K562 (cell line): Measurements from ENCODE around the gene CAPN7. TPM values are rescaled to one million over a fixed set of nuclear protein-coding genes. Genes with fewer than 3 reads are reported as not detected.

Experiments
- ATAC-seq: fragments of 200-7000 bp; cut with Tn5 transposase; 3 replicates; pipeline ENCODE4 v1.9.1; 2020; ENCODE audit warnings: moderate library complexity
- BruUV-seq: library from RNA; stranded (reverse); fragments of 400-500 nt; replicated peaks from 2 replicates; lab custom pipeline; 2021; lab: Mats Ljungman, UMichigan
- CTCF ChIA-PET: fragments of 300-600 bp; formaldehyde crosslinking; extraction: SDS; loops from one replicate; lab custom pipeline; 2021; ENCODE audit warnings: low intra/inter-chr PET ratio; lab: Yijun Ruan, JAX
- POLR2A ChIA-PET: fragments of 300-600, 350-650 bp; sonication (Branson Sonifier 250); formaldehyde crosslinking; extraction: SDS; loops from one replicate; lab custom pipeline; 2021; ENCODE audit warnings: antibody characterized with exemption, inconsistent platforms; lab: Yijun Ruan, JAX
- DNase-seq, 4 experiments: peaks; one replicate each; pipeline versions ENCODE4 v3.0.0 to v3.0.0-alpha.2; 2011 to 2018; ENCODE audit warnings: low spot score in 3 of 4, mixed read lengths in 3 of 4; ENCODE audit errors: extremely low read depth in 1 of 4
- FAIRE-seq: peaks from 2 replicates; lab custom pipeline; 2011; peaks lifted over from hg19 to GRCh38; lab: Jason Lieb, UNC
- H2AFZ ChIP-seq: 2 replicates; pipeline ENCODE4 v1.6.0; 2011; ENCODE audit warnings: low read depth, low read length, control low read depth, inconsistent platforms
- H3K27ac ChIP-seq: fragments of 200-600 bp; 3 replicates; pipeline ENCODE4 v1.8.0; 2011; ENCODE audit warnings: low read depth, mild to moderate bottlenecking, control low read depth, inconsistent platforms, low read length, moderate library complexity, mixed read lengths; ENCODE audit errors: extremely low read depth
- H3K27me3 ChIP-seq, 2 experiments: fragments of 300-600 bp in 1 of 2; 2 replicates in 1 of 2; 3 replicates in 1 of 2; pipeline versions ENCODE4 v1.6.0 to v1.8.0; 2011; ENCODE audit warnings: inconsistent platforms in 2 of 2, low read length in 2 of 2, mild to moderate bottlenecking in 1 of 2, mixed read lengths in 1 of 2, moderate library complexity in 1 of 2; ENCODE audit not compliant: control insufficient read depth in 2 of 2, insufficient read depth in 2 of 2
- H3K36me3 ChIP-seq: fragments of 300-600 bp; 3 replicates; pipeline ENCODE4 v1.8.0; 2011; ENCODE audit warnings: mild to moderate bottlenecking, low read length, inconsistent platforms; ENCODE audit not compliant: control insufficient read depth, insufficient read depth
- H3K4me1 ChIP-seq, 2 experiments: fragments of 200-600 bp in 1 of 2; replicated peaks in 1 of 2; 2 replicates in 1 of 2; 3 replicates in 1 of 2; pipeline versions ENCODE4 v1.5.1 to v1.8.0; 2011; ENCODE audit warnings: inconsistent platforms in 2 of 2, low read length in 2 of 2, mild to moderate bottlenecking in 1 of 2, mixed read lengths in 1 of 2, moderate library complexity in 1 of 2; ENCODE audit not compliant: control insufficient read depth in 2 of 2, insufficient read depth in 2 of 2
- H3K4me2 ChIP-seq: 2 replicates; pipeline ENCODE4 v1.6.1; 2011; ENCODE audit warnings: low read length, control low read depth, inconsistent platforms, mixed read lengths; ENCODE audit not compliant: insufficient read depth
- H3K4me3 ChIP-seq: fragments of 200-600 bp; sonication (generic), shearing (Covaris generic); 2 replicates; pipeline ENCODE4 v1.5.1; 2016; ENCODE audit warnings: control low read depth, inconsistent platforms
- H3K79me2 ChIP-seq: fragments of 200-600 bp; 3 replicates; pipeline ENCODE4 v1.8.0; 2011; ENCODE audit warnings: low read length, inconsistent platforms; ENCODE audit not compliant: control insufficient read depth, insufficient read depth
- H3K9ac ChIP-seq, 2 experiments: 2 replicates each; pipeline versions ENCODE4 v1.6.0 to v1.6.1; 2011; ENCODE audit warnings: low read depth in 2 of 2, low read length in 2 of 2, control low read depth in 1 of 2, inconsistent platforms in 1 of 2, mild to moderate bottlenecking in 1 of 2, mixed read lengths in 1 of 2; ENCODE audit not compliant: insufficient read depth in 1 of 2
- H3K9me1 ChIP-seq: one replicate; pipeline ENCODE4 v1.6.0; 2011; ENCODE audit warnings: inconsistent platforms, mild to moderate bottlenecking, low read length, moderate library complexity; ENCODE audit not compliant: control insufficient read depth, insufficient read depth
- H3K9me3 ChIP-seq: replicated peaks from 2 replicates; pipeline ENCODE4 v1.5.1; 2011; ENCODE audit warnings: low read depth, low read length, inconsistent platforms; ENCODE audit not compliant: control insufficient read depth, insufficient read depth
- H4K20me1 ChIP-seq: replicated peaks from 2 replicates; pipeline ENCODE4 v1.6.1; 2011; ENCODE audit warnings: low read length, inconsistent platforms, mixed read lengths; ENCODE audit not compliant: control insufficient read depth, insufficient read depth
- CHD1 ChIP-seq: fragments of 200-600 bp; sonication (generic); IDR thresholded peaks from one replicate; pipeline ENCODE4 v1.6.1; 2012; ENCODE audit warnings: mild to moderate bottlenecking, moderate library complexity, low read length, inconsistent platforms
- CREB1 ChIP-seq, 2 experiments: sonication (generic) in 1 of 2; formaldehyde crosslinking in 1 of 2; IDR thresholded peaks; 2 replicates each; pipeline versions ENCODE4 v1.6.1 to v1.8.0; 2012 to 2022; ENCODE audit warnings: inconsistent platforms in 1 of 2, mild to moderate bottlenecking in 1 of 2, missing genetic modification reagents in 1 of 2, moderate library complexity in 1 of 2
- SMAD3 ChIP-seq: fragments of 450-650 bp; formaldehyde crosslinking; conservative IDR thresholded peaks from 2 replicates; pipeline ENCODE4 v1.4.0; 2020; ENCODE audit warnings: mild to moderate bottlenecking
- U2AF2 ChIP-seq: fragments of 200-400 bp; formaldehyde crosslinking; optimal IDR thresholded peaks from 2 replicates; pipeline ENCODE3; 2017; ENCODE audit warnings: low read depth, mild to moderate bottlenecking, low read length
- in situ Hi-C: fragments of 300-500 bp; cut with MboI; formaldehyde crosslinking; loops from 4 replicates; pipeline ENCODE4 v1.15.0; 2018; ENCODE audit warnings: inconsistent platforms, mixed read lengths
- intact Hi-C: fragments of 100-400 bp; cut with micrococcal nuclease; formaldehyde crosslinking; loops from 2 replicates; pipeline ENCODE4 v1.14.2; 2022
- polyA plus RNA-seq, 8 experiments: library from polyadenylated mRNA; depleted of rRNA in 4 of 8; stranded (reverse) in 5 of 8; unstranded in 3 of 8; fragments of >200 nt; fragmentation: Nextera tagmentation in 2 of 8; fragmentation: Illumina TruSeq in 1 of 8; extraction: Ambion mirVana in 2 of 8; extraction: Trizol in 1 of 8; gene quantifications; 2 replicates each; pipeline versions ENCODE4 v1.2.1 to v1.2.3, GENCODE V29; 2011 to 2014; ENCODE audit warnings: inconsistent platforms in 1 of 8, missing spikeins in 1 of 8
- total RNA-seq, 7 experiments: library from RNA; depleted of rRNA in 6 of 7; stranded (reverse); fragments of >200 nt in 6 of 7; fragmentation: Illumina TruSeq in 2 of 7; extraction: Trizol in 2 of 7; gene quantifications; 2 replicates each; pipeline versions ENCODE4 v1.2.1 to v1.2.3, GENCODE V29; 2011 to 2021; ENCODE audit warnings: low replicate concordance in 1 of 7
- TF ChIP-seq, protein P1 (sequence below): sonication (generic); formaldehyde crosslinking; IDR thresholded peaks from 2 replicates; pipeline ENCODE4 v1.8.0; 2022; ENCODE audit warnings: missing genetic modification reagents, mild to moderate bottlenecking, borderline replicate concordance
- TF ChIP-seq, protein P2 (sequence below): fragments of 450-650 bp; formaldehyde crosslinking; IDR thresholded peaks from 2 replicates; pipeline ENCODE4 v1.4.0; 2020; ENCODE audit warnings: mild to moderate bottlenecking, mixed read lengths
- TF ChIP-seq, protein P3 (sequence below): IDR thresholded peaks from 2 replicates; pipeline ENCODE4 v1.6.1; 2016; ENCODE audit warnings: missing genetic modification characterization, missing compliant biosample characterization
- TF ChIP-seq, protein P4 (sequence below): sonication (generic); formaldehyde crosslinking; IDR thresholded peaks from 2 replicates; pipeline ENCODE4 v1.8.1; 2023; ENCODE audit warnings: missing genetic modification reagents, mild to moderate bottlenecking, borderline replicate concordance
- TF ChIP-seq, protein P5 (sequence below): sonication (generic); IDR thresholded peaks from 2 replicates; pipeline ENCODE4 v1.6.1; 2016

The CAPN7 gene
- total and polyA plus RNA-seq, 9 of the 15 experiments (the other 6 are each of a cell fraction or from before 2014, with no cell fraction given) = 6.5 to 42.7 (median 32.7) TPM

DNA sequence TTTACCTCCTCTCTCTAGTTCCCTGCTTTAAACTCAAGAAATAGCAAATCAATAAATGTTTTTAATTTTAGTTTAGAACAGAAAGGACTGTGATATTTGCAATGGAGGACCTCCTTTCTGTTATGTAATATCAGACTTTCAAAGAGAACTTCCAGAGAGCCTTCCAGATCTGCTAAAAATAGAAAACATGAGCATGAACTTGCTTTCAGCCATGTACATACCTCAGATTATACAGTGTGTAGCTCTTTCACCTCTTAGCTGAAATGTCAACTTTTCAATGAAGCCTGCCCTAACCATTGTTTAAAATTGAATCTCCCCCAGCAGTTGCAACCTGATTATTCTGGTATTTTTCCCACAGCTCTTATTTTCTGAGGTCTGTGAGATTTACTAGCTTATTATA lies 12.6 kb downstream of the CAPN7 start:
- intact Hi-C loops = no loop called here
- no TSS peak for BruUV-seq
- ChIA-PET CTCF (no interaction called here), POLR2A (interaction anchor here (0.5 to 5.9 kb wide), 5 partner anchors 9 to 52 kb away, joined by 3 to 41 read pairs (median 3); partner anchors contain the start of gene CAPN7)
- ATAC-seq (no peak), FAIRE-seq (no peak), DNase-seq (no peak)
- H3K9ac ChIP-seq = no peak overlapping the region
- no peak overlapping the region for H3K4me3 ChIP-seq
- no peaks in the 10 kb centered on the region; the same call in 1 of the 2 replicates for H4K20me1 ChIP-seq
- H3K27me3 ChIP-seq = no peaks in the 10 kb centered on the region
- no peak overlapping the region for H3K4me2 ChIP-seq
- H3K79me2 ChIP-seq = no peaks in the 10 kb centered on the region
- H3K36me3 ChIP-seq = peaks cover 92% of the 10 kb centered on the region
- H2AFZ ChIP-seq = no peak overlapping the region
- H3K9me3 ChIP-seq = no peaks in the 10 kb centered on the region
- H3K4me1 ChIP-seq = no peaks in the 10 kb centered on the region
- in situ Hi-C loops = loop anchor here (25.0 kb wide), 1 partner anchor 1319 kb away; no protein-coding TSS in a partner anchor
- no peak overlapping the region for H3K27ac ChIP-seq
- H3K9me1 ChIP-seq = no peaks in the 10 kb centered on the region
- no peak for TF ChIP-seq SMAD3 (CRISPR knock-in tag)
- TF ChIP-seq, protein P1, sequence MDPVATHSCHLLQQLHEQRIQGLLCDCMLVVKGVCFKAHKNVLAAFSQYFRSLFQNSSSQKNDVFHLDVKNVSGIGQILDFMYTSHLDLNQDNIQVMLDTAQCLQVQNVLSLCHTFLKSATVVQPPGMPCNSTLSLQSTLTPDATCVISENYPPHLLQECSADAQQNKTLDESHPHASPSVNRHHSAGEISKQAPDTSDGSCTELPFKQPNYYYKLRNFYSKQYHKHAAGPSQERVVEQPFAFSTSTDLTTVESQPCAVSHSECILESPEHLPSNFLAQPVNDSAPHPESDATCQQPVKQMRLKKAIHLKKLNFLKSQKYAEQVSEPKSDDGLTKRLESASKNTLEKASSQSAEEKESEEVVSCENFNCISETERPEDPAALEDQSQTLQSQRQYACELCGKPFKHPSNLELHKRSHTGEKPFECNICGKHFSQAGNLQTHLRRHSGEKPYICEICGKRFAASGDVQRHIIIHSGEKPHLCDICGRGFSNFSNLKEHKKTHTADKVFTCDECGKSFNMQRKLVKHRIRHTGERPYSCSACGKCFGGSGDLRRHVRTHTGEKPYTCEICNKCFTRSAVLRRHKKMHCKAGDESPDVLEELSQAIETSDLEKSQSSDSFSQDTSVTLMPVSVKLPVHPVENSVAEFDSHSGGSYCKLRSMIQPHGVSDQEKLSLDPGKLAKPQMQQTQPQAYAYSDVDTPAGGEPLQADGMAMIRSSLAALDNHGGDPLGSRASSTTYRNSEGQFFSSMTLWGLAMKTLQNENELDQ = no peak
- no peak for TF ChIP-seq CREB1 (IDR thresholded peaks at IDR 0.05)
- no peak for TF ChIP-seq CREB1 (CRISPR knock-in tag; IDR thresholded peaks at IDR 0.05)
- TF ChIP-seq, protein P2, sequence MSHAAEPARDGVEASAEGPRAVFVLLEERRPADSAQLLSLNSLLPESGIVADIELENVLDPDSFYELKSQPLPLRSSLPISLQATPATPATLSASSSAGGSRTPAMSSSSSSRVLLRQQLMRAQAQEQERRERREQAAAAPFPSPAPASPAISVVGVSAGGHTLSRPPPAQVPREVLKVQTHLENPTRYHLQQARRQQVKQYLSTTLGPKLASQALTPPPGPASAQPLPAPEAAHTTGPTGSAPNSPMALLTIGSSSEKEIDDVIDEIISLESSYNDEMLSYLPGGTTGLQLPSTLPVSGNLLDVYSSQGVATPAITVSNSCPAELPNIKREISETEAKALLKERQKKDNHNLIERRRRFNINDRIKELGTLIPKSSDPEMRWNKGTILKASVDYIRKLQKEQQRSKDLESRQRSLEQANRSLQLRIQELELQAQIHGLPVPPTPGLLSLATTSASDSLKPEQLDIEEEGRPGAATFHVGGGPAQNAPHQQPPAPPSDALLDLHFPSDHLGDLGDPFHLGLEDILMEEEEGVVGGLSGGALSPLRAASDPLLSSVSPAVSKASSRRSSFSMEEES (CRISPR knock-in tag) = no peak
- TF ChIP-seq U2AF2 = no peak
- TF ChIP-seq, protein P3, sequence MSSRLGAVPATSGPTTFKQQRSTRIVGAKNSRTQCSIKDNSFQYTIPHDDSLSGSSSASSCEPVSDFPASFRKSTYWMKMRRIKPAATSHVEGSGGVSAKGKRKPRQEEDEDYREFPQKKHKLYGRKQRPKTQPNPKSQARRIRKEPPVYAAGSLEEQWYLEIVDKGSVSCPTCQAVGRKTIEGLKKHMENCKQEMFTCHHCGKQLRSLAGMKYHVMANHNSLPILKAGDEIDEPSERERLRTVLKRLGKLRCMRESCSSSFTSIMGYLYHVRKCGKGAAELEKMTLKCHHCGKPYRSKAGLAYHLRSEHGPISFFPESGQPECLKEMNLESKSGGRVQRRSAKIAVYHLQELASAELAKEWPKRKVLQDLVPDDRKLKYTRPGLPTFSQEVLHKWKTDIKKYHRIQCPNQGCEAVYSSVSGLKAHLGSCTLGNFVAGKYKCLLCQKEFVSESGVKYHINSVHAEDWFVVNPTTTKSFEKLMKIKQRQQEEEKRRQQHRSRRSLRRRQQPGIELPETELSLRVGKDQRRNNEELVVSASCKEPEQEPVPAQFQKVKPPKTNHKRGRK (tag) = no peak
- no peak for TF ChIP-seq CHD1
- TF ChIP-seq, protein P4, sequence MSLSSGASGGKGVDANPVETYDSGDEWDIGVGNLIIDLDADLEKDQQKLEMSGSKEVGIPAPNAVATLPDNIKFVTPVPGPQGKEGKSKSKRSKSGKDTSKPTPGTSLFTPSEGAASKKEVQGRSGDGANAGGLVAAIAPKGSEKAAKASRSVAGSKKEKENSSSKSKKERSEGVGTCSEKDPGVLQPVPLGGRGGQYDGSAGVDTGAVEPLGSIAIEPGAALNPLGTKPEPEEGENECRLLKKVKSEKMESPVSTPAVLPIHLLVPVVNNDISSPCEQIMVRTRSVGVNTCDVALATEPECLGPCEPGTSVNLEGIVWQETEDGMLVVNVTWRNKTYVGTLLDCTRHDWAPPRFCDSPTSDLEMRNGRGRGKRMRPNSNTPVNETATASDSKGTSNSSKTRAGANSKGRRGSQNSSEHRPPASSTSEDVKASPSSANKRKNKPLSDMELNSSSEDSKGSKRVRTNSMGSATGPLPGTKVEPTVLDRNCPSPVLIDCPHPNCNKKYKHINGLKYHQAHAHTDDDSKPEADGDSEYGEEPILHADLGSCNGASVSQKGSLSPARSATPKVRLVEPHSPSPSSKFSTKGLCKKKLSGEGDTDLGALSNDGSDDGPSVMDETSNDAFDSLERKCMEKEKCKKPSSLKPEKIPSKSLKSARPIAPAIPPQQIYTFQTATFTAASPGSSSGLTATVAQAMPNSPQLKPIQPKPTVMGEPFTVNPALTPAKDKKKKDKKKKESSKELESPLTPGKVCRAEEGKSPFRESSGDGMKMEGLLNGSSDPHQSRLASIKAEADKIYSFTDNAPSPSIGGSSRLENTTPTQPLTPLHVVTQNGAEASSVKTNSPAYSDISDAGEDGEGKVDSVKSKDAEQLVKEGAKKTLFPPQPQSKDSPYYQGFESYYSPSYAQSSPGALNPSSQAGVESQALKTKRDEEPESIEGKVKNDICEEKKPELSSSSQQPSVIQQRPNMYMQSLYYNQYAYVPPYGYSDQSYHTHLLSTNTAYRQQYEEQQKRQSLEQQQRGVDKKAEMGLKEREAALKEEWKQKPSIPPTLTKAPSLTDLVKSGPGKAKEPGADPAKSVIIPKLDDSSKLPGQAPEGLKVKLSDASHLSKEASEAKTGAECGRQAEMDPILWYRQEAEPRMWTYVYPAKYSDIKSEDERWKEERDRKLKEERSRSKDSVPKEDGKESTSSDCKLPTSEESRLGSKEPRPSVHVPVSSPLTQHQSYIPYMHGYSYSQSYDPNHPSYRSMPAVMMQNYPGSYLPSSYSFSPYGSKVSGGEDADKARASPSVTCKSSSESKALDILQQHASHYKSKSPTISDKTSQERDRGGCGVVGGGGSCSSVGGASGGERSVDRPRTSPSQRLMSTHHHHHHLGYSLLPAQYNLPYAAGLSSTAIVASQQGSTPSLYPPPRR = no peak
- TF ChIP-seq, protein P5, sequence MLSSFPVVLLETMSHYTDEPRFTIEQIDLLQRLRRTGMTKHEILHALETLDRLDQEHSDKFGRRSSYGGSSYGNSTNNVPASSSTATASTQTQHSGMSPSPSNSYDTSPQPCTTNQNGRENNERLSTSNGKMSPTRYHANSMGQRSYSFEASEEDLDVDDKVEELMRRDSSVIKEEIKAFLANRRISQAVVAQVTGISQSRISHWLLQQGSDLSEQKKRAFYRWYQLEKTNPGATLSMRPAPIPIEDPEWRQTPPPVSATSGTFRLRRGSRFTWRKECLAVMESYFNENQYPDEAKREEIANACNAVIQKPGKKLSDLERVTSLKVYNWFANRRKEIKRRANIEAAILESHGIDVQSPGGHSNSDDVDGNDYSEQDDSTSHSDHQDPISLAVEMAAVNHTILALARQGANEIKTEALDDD = no peak
